Astrocyte (in vitro differentiated cells and primary cell): ENCODE data around the gene PLEKHA6. TPM values are rescaled to one million over a fixed set of nuclear protein-coding genes. Genes with fewer than 3 reads are reported as not detected.

ENCODE experiments used
- DNase-seq: peaks from one replicate; pipeline ENCODE4 v3.0.0-alpha.2; 2010; ENCODE audit warnings: low read depth
- FAIRE-seq: peaks from 2 replicates; lab custom pipeline; 2011; peaks lifted over from hg19 to GRCh38; lab: Jason Lieb, UNC
- H2AFZ ChIP-seq: 2 replicates; pipeline ENCODE4 v1.6.0; 2012; ENCODE audit warnings: low read depth, low read length, inconsistent platforms
- H3K27ac ChIP-seq: 2 replicates; pipeline ENCODE4 v1.5.1; 2011; ENCODE audit warnings: low read depth, low read length, inconsistent platforms
- H3K27me3 ChIP-seq: 2 replicates; pipeline ENCODE4 v1.6.0; 2011; ENCODE audit warnings: low read length, inconsistent platforms; ENCODE audit not compliant: insufficient read depth
- H3K36me3 ChIP-seq: 2 replicates; pipeline ENCODE4 v1.5.1; 2011; ENCODE audit warnings: low read length, inconsistent platforms; ENCODE audit not compliant: insufficient read depth
- H3K4me1 ChIP-seq: 2 replicates; pipeline ENCODE4 v1.5.1; 2011; ENCODE audit warnings: low read length, inconsistent platforms; ENCODE audit not compliant: insufficient read depth
- H3K4me2 ChIP-seq: 2 replicates; pipeline ENCODE4 v1.6.0; 2012; ENCODE audit warnings: low read length, inconsistent platforms
- H3K4me3 ChIP-seq: 2 replicates; pipeline ENCODE4 v1.5.1; 2011; ENCODE audit warnings: low read depth, mild to moderate bottlenecking, low read length, inconsistent platforms; ENCODE audit not compliant: insufficient read depth
- H3K79me2 ChIP-seq: 2 replicates; pipeline ENCODE4 v1.6.0; 2012; ENCODE audit warnings: mild to moderate bottlenecking, low read length, inconsistent platforms; ENCODE audit not compliant: insufficient read depth
- H3K9ac ChIP-seq: 2 replicates; pipeline ENCODE4 v1.6.0; 2012; ENCODE audit warnings: mild to moderate bottlenecking, low read length, inconsistent platforms
- H3K9me3 ChIP-seq: 2 replicates; pipeline ENCODE4 v1.5.1; 2012; ENCODE audit warnings: low read depth, mild to moderate bottlenecking, low read length, inconsistent platforms; ENCODE audit not compliant: insufficient read depth
- H4K20me1 ChIP-seq: 2 replicates; pipeline ENCODE4 v1.6.0; 2012; ENCODE audit warnings: low read length, inconsistent platforms; ENCODE audit not compliant: insufficient read depth
- H3K27ac Mint-ChIP-seq: one replicate; pipeline ENCODE4 v1.8.0; 2021; ENCODE audit warnings: mild to moderate bottlenecking, mixed read lengths; ENCODE audit not compliant: unreplicated experiment
- H3K27me3 Mint-ChIP-seq: one replicate; pipeline ENCODE4 v1.8.0; 2021; ENCODE audit warnings: low read depth, mixed read lengths; ENCODE audit not compliant: unreplicated experiment
- H3K36me3 Mint-ChIP-seq: one replicate; pipeline ENCODE4 v1.8.0; 2021; ENCODE audit warnings: low read depth, mixed read lengths; ENCODE audit not compliant: unreplicated experiment
- H3K4me1 Mint-ChIP-seq: one replicate; pipeline ENCODE4 v1.8.0; 2021; ENCODE audit warnings: low read depth, mixed read lengths; ENCODE audit not compliant: unreplicated experiment
- H3K4me3 Mint-ChIP-seq: one replicate; pipeline ENCODE4 v1.8.0; 2021; ENCODE audit warnings: mild to moderate bottlenecking, moderate library complexity, mixed read lengths; ENCODE audit not compliant: unreplicated experiment
- H3K9me3 Mint-ChIP-seq: one replicate; pipeline ENCODE4 v1.8.0; 2021; ENCODE audit warnings: mild to moderate bottlenecking, mixed read lengths; ENCODE audit not compliant: unreplicated experiment
- EZH2 ChIP-seq: IDR thresholded peaks from 2 replicates; pipeline ENCODE4 v1.6.1; 2012; ENCODE audit warnings: mild to moderate bottlenecking, low read length, inconsistent platforms; ENCODE audit not compliant: insufficient read depth
- total RNA-seq: library from RNA; stranded (reverse); gene quantifications from 2 replicates; pipeline ENCODE4 v1.2.1, GENCODE V29; 2021
- TF ChIP-seq, protein P1 (sequence below): IDR thresholded peaks from 2 replicates; pipeline ENCODE4 v1.5.1; 2011; ENCODE audit warnings: low read depth, mild to moderate bottlenecking, inconsistent platforms, low read length, moderate library complexity; ENCODE audit not compliant: insufficient read depth

PLEKHA6 gene
- total RNA-seq, 1 donor from 2014 or later: 1.5 TPM

DNA sequence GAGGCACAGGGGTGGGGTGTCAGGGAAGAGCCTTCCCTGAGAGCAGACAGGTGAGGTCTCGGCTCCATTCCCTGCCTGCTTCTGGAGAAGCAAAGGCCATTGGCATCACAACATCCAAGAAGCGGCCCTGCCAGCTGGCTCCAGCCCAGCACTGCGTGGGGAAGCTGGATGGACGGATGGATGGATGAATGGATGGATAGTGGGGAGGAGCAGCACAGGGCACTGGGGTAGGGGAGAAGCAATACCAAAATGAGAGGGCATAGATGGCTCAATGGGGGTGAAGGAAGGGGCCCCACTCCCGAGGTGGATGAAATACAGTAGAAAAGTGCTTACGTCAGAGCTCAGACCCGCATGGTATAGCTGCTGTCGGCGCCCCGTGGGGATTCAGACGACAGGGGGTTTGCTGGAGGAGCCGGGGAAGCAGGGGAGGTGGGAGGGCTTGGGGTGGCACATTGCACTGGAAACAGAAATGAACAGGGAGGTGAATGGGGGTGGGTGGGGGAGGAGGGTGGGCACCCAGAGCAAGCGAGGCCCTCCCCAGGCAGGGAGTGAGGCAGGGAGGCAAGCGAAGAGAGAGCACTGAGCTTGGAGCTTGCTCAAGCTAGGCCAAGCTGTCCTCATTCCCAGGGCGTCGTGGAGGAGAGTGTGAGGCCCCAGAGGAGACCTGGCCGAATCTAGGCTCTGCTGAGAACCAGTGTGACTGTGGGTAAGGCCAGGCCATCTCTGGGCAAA, 136.4 kb downstream of the PLEKHA6 start:
- DNase-seq: no peak
- Histone ChIP-seq H3K4me3 (no peak overlapping the region), H3K27ac (no peak overlapping the region), H2AFZ (no peak overlapping the region), H3K79me2 (no peaks in the 10 kb centered on the region), H3K9me3 (no peaks in the 10 kb centered on the region), H3K4me2 (no peak overlapping the region), H4K20me1 (no peaks in the 10 kb centered on the region), H3K27me3 (no peaks in the 10 kb centered on the region), H3K9ac (no peak overlapping the region), H3K4me1 (peaks cover 8% of the 10 kb centered on the region), H3K36me3 (no peaks in the 10 kb centered on the region)
- H3K27ac Mint-ChIP-seq: no peak overlapping the region
- no peaks in the 10 kb centered on the region for H3K9me3 Mint-ChIP-seq
- H3K36me3 Mint-ChIP-seq: peaks cover 2% of the 10 kb centered on the region
- H3K27me3 Mint-ChIP-seq: peaks cover 23% of the 10 kb centered on the region
- FAIRE-seq: no peak
- H3K4me3 Mint-ChIP-seq: peak overlapping the region; percentile 55
- no peaks in the 10 kb centered on the region for H3K4me1 Mint-ChIP-seq
- TF ChIP-seq, protein P1, sequence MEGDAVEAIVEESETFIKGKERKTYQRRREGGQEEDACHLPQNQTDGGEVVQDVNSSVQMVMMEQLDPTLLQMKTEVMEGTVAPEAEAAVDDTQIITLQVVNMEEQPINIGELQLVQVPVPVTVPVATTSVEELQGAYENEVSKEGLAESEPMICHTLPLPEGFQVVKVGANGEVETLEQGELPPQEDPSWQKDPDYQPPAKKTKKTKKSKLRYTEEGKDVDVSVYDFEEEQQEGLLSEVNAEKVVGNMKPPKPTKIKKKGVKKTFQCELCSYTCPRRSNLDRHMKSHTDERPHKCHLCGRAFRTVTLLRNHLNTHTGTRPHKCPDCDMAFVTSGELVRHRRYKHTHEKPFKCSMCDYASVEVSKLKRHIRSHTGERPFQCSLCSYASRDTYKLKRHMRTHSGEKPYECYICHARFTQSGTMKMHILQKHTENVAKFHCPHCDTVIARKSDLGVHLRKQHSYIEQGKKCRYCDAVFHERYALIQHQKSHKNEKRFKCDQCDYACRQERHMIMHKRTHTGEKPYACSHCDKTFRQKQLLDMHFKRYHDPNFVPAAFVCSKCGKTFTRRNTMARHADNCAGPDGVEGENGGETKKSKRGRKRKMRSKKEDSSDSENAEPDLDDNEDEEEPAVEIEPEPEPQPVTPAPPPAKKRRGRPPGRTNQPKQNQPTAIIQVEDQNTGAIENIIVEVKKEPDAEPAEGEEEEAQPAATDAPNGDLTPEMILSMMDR: no peak
- no peak for TF ChIP-seq EZH2

DNA sequence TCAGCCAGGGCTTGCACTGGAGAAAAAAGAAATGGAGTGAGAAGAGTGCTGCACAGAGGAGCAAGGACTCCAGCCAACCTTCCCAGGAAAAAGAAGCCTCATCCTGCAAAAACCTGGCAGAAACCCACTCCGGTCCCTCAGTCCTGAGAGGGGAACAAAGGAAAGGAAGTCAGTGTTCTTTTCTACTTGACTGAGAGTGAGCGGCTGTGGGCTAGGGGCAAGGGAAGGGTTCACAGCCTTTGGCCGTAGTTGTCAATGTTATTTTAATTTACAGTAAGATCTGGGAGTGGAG, 137.0 kb downstream of the PLEKHA6 start:
- Histone ChIP-seq H3K27ac (no peak overlapping the region), H3K4me1 (peaks cover 8% of the 10 kb centered on the region), H4K20me1 (no peaks in the 10 kb centered on the region), H3K79me2 (no peaks in the 10 kb centered on the region), H3K27me3 (no peaks in the 10 kb centered on the region), H3K36me3 (no peaks in the 10 kb centered on the region), H3K9me3 (no peaks in the 10 kb centered on the region), H3K9ac (no peak overlapping the region), H3K4me3 (no peak overlapping the region), H3K4me2 (no peak overlapping the region), H2AFZ (no peak overlapping the region)
- no peak overlapping the region for H3K4me3 Mint-ChIP-seq
- no peaks in the 10 kb centered on the region for H3K4me1 Mint-ChIP-seq
- peaks cover 29% of the 10 kb centered on the region for H3K27me3 Mint-ChIP-seq
- H3K9me3 Mint-ChIP-seq: no peaks in the 10 kb centered on the region
- TF ChIP-seq, protein P1: no peak
- TF ChIP-seq EZH2: no peak
- peaks cover 2% of the 10 kb centered on the region for H3K36me3 Mint-ChIP-seq
- DNase-seq (no peak), FAIRE-seq (no peak)
- no peak overlapping the region for H3K27ac Mint-ChIP-seq

DNA sequence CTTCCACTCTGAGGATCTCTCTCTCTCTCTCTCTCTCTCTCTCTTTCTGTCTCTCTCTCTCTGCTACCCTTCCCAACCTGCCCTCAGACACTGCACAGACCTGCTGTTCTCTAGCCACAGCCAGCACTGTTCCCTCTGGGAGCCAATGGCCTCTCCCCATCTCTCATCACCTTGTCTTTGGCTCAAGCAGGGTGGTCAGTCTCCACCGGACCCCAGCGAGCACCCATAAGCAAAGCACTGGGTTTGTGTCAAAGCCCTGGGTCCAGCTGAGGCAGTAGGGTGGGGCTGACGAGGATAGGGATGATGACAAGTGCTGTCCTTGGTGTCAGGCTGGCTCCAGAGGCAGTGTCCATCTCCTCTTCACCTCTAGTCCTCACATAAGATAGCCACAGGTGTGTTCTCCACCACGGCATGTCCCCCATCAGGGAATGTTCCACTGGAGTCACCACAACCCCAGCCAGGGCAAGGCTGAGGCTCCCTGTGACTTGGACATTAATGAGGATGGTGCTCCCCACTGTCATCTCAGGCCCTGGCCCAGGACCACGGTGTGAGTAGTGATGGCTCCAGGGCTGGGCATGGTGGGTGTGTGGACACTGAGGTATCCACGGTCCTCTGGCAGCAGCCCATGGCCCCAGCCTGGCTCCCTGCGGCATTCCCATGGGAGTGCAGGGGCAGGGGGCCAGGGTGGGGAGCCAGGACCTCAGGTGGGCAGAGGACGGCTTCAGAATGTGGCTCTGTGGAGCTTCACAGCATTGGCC, 137.5 kb downstream of the PLEKHA6 start:
- H3K4me3 Mint-ChIP-seq: no peak overlapping the region
- H3K27me3 Mint-ChIP-seq: peaks cover 32% of the 10 kb centered on the region
- peaks cover 2% of the 10 kb centered on the region for H3K36me3 Mint-ChIP-seq
- Histone ChIP-seq H4K20me1 (no peaks in the 10 kb centered on the region), H2AFZ (no peak overlapping the region), H3K27me3 (no peaks in the 10 kb centered on the region), H3K9me3 (no peaks in the 10 kb centered on the region), H3K4me1 (peaks cover 8% of the 10 kb centered on the region), H3K4me3 (no peak overlapping the region), H3K4me2 (no peak overlapping the region), H3K79me2 (no peaks in the 10 kb centered on the region), H3K27ac (no peak overlapping the region), H3K9ac (no peak overlapping the region), H3K36me3 (no peaks in the 10 kb centered on the region)
- no peaks in the 10 kb centered on the region for H3K9me3 Mint-ChIP-seq
- no peak for TF ChIP-seq EZH2
- TF ChIP-seq, protein P1: no peak
- no peaks in the 10 kb centered on the region for H3K4me1 Mint-ChIP-seq
- DNase-seq (no peak), FAIRE-seq (no peak)
- H3K27ac Mint-ChIP-seq: no peak overlapping the region
